Neural progenitor cell (in vitro differentiated cells): ENCODE data around the gene INO80C. TPM values are rescaled to one million over a fixed set of nuclear protein-coding genes. Genes with fewer than 3 reads are reported as not detected.

ENCODE experiments used
- DNase-seq: peaks from one replicate; pipeline ENCODE4 v3.0.0-alpha.2; 2016; ENCODE audit warnings: low spot score
- H2AFZ ChIP-seq: fragments of 200-600 bp; sonication (generic); replicated peaks from 2 replicates; pipeline ENCODE4 v1.6.1; 2016; ENCODE audit warnings: antibody characterized with exemption
- H3F3A ChIP-seq: fragments of 200-600 bp; sonication (generic); 2 replicates; pipeline ENCODE4 v1.6.1; 2016; ENCODE audit warnings: antibody characterized with exemption, low read depth
- H3K27ac ChIP-seq: fragments of 200-600 bp; sonication (generic); 2 replicates; pipeline ENCODE4 v1.5.1; 2016; ENCODE audit warnings: mild to moderate bottlenecking
- H3K27me3 ChIP-seq: fragments of 200-600 bp; sonication (generic); 2 replicates; pipeline ENCODE4 v1.6.1; 2016; ENCODE audit warnings: mild to moderate bottlenecking, moderate library complexity
- H3K36me3 ChIP-seq: fragments of 200-600 bp; sonication (generic); 2 replicates; pipeline ENCODE4 v1.5.1; 2016
- H3K4me1 ChIP-seq: fragments of 200-600 bp; sonication (generic); 2 replicates; pipeline ENCODE4 v1.6.1; 2016; ENCODE audit warnings: mixed run types
- H3K4me2 ChIP-seq: fragments of 200-600 bp; sonication (generic); 2 replicates; pipeline ENCODE4 v1.6.1; 2016
- H3K4me3 ChIP-seq: fragments of 200-600 bp; sonication (generic); 2 replicates; pipeline ENCODE4 v1.5.1; 2016
- H3K79me2 ChIP-seq: fragments of 200-600 bp; sonication (generic); 2 replicates; pipeline ENCODE4 v1.6.1; 2016; ENCODE audit warnings: low read depth
- H3K9ac ChIP-seq: fragments of 200-600 bp; sonication (generic); 2 replicates; pipeline ENCODE4 v1.6.1; 2016
- H3K9me3 ChIP-seq: fragments of 200-600 bp; sonication (generic); 2 replicates; pipeline ENCODE4 v1.5.1; 2016; ENCODE audit warnings: low read depth
- H4K20me1 ChIP-seq: fragments of 200-600 bp; sonication (generic); 2 replicates; pipeline ENCODE4 v1.6.1; 2016; ENCODE audit warnings: low read depth
- H3K27ac Mint-ChIP-seq: 3 replicates; pipeline ENCODE4 v1.8.0; 2021; ENCODE audit warnings: mixed read lengths
- H3K27me3 Mint-ChIP-seq: 2 replicates; pipeline ENCODE4 v1.8.0; 2022; ENCODE audit warnings: low read depth, mild to moderate bottlenecking, inconsistent platforms, moderate library complexity, mixed read lengths; ENCODE audit not compliant: insufficient read depth
- H3K36me3 Mint-ChIP-seq: 3 replicates; pipeline ENCODE4 v1.8.0; 2021; ENCODE audit warnings: mixed read lengths
- H3K4me1 Mint-ChIP-seq: 3 replicates; pipeline ENCODE4 v1.8.0; 2021; ENCODE audit warnings: mixed read lengths
- H3K4me3 Mint-ChIP-seq: 3 replicates; pipeline ENCODE4 v1.8.0; 2021; ENCODE audit warnings: mild to moderate bottlenecking, moderate library complexity, mixed read lengths
- H3K9me3 Mint-ChIP-seq: 3 replicates; pipeline ENCODE4 v1.8.0; 2020; ENCODE audit warnings: mixed read lengths
- CTCF ChIP-seq: fragments of 200-600 bp; sonication (generic); IDR thresholded peaks from 2 replicates; pipeline ENCODE4 v1.5.1; 2017; ENCODE audit warnings: antibody characterized with exemption, mild to moderate bottlenecking
- EZH2 ChIP-seq: fragments of 200-600 bp; sonication (generic); IDR thresholded peaks from 2 replicates; pipeline ENCODE4 v1.6.1; 2017; ENCODE audit warnings: antibody characterized with exemption, mild to moderate bottlenecking, moderate library complexity
- EZH2phosphoT487 ChIP-seq: fragments of 200-600 bp; sonication (generic); IDR thresholded peaks from 2 replicates; pipeline ENCODE4 v1.6.1; 2017; ENCODE audit warnings: antibody characterized with exemption
- total RNA-seq: library from RNA; depleted of rRNA; stranded (reverse); fragments of >200 nt; gene quantifications from 2 replicates; pipeline ENCODE4 v1.2.3, GENCODE V29; 2015; ENCODE audit warnings: low replicate concordance

INO80C gene
- total RNA-seq, 1 donor from 2014 or later, result 13.2 TPM

DNA sequence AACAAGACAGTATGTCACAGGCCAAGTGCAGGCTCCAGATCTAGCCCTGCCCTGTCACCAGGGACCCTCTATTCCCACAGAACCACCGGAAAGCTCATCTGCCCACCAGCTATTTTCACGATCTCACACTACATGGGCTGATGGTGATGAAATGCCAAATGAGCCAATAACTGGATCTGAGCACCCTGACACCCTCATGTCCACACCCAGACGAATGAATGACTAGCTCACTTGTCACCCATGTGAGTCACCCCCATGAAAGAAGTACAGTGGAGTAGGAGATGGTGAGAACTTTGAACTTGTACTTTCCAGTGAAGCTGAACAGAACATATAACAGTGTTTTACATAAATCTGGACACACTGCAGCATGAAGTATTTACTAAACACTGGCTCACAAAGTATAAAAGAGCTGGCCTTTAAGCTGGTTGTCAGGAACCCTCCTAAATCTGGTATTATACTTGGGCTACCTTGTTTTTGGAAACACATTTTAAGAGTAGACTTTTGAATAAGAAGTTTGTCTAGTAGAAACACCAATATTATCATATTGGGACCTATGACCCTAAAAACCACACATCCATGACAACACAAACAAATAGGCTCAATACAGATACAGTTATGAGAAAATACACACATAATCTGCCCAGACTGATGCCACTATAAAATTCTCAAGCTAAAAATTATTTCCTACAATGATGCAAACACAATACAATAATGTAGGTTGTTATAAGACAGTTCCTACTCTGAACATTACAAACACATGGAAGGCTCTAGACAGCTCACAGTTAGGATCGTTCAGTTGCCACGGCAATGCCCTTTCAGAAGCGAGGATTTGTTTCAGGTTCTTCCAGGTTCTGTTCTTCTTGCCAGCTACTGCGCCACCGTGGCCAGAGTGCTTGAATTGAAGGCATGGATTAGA is 19.0 kb downstream of the INO80C start:
- no peak for TF ChIP-seq CTCF
- no peak for TF ChIP-seq EZH2
- TF ChIP-seq EZH2phosphoT487, result no peak
- H3K9me3 ChIP-seq, result no peaks in the 10 kb centered on the region
- no peaks in the 10 kb centered on the region for H3F3A ChIP-seq
- H3K27ac ChIP-seq, result no peak overlapping the region
- peaks cover 3% of the 10 kb centered on the region for H3K9me3 Mint-ChIP-seq
- no peaks in the 10 kb centered on the region for H3K79me2 ChIP-seq
- H3K4me3 ChIP-seq, result no peak overlapping the region
- no peaks in the 10 kb centered on the region for H3K27me3 ChIP-seq
- no peak for DNase-seq
- H2AFZ ChIP-seq, result no peak overlapping the region
- H3K9ac ChIP-seq, result no peak overlapping the region
- no peak overlapping the region for H3K4me2 ChIP-seq
- H3K4me1 Mint-ChIP-seq, result peaks cover 8% of the 10 kb centered on the region
- no peak overlapping the region for H3K4me3 Mint-ChIP-seq
- peaks cover 6% of the 10 kb centered on the region for H3K27me3 Mint-ChIP-seq
- no peak overlapping the region for H3K27ac Mint-ChIP-seq
- H3K36me3 Mint-ChIP-seq, result peaks cover 10% of the 10 kb centered on the region
- H3K4me1 ChIP-seq, result no peaks in the 10 kb centered on the region
- no peaks in the 10 kb centered on the region for H4K20me1 ChIP-seq
- H3K36me3 ChIP-seq, result no peaks in the 10 kb centered on the region

- Mint-ChIP-seq H3K4me1 (peaks cover 8% of the 10 kb centered on the region), H3K27me3 (peaks cover 6% of the 10 kb centered on the region), H3K27ac (no peak overlapping the region), H3K4me3 (no peak overlapping the region), H3K36me3 (peaks cover 13% of the 10 kb centered on the region), H3K9me3 (peaks cover 3% of the 10 kb centered on the region)
- Histone ChIP-seq H3K9me3 (no peaks in the 10 kb centered on the region), H3F3A (no peaks in the 10 kb centered on the region), H2AFZ (no peak overlapping the region), H3K4me3 (no peak overlapping the region), H3K4me1 (no peaks in the 10 kb centered on the region), H3K79me2 (no peaks in the 10 kb centered on the region), H3K9ac (no peak overlapping the region), H4K20me1 (no peaks in the 10 kb centered on the region), H3K4me2 (no peak overlapping the region), H3K27ac (no peak overlapping the region), H3K36me3 (no peaks in the 10 kb centered on the region), H3K27me3 (no peaks in the 10 kb centered on the region)
- no peak for TF ChIP-seq EZH2
- no peak for TF ChIP-seq EZH2phosphoT487
- no peak for TF ChIP-seq CTCF
- DNase-seq, result no peak
These were observed 19.8 kb downstream of the INO80C start for GRCh38 chr18:35477974-35478373.

DNA sequence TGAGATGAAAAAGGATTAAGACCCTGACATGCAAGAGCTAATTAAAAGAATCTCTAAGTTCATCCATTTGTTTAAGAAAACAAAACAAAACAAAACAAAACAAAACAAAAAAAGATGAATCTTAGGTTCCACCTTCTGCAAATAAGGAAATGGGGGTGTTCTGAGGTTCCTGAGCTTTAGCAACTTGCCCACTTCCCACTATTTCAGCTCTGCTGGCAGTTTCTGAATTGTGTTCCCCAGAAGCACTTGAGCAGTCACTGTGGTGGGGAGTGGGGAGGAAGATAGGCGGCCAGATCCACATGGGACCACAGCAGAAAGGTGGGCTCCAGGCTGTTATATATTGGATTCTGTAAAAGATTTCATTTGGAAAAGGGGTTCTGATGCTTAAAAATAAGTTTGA is 20.3 kb downstream of the INO80C start:
- Histone ChIP-seq H3K27me3 (no peaks in the 10 kb centered on the region), H3K4me2 (no peak overlapping the region), H3K4me3 (no peak overlapping the region), H3K9me3 (no peaks in the 10 kb centered on the region), H3K9ac (no peak overlapping the region), H3K79me2 (no peaks in the 10 kb centered on the region), H3K36me3 (no peaks in the 10 kb centered on the region), H4K20me1 (no peaks in the 10 kb centered on the region), H3F3A (no peaks in the 10 kb centered on the region), H2AFZ (no peak overlapping the region), H3K27ac (no peak overlapping the region), H3K4me1 (no peaks in the 10 kb centered on the region)
- Mint-ChIP-seq H3K27ac (no peak overlapping the region), H3K4me3 (no peak overlapping the region), H3K36me3 (peaks cover 13% of the 10 kb centered on the region), H3K4me1 (peaks cover 8% of the 10 kb centered on the region), H3K9me3 (peaks cover 3% of the 10 kb centered on the region), H3K27me3 (peaks cover 3% of the 10 kb centered on the region)
- no peak for TF ChIP-seq EZH2
- TF ChIP-seq CTCF, result no peak
- TF ChIP-seq EZH2phosphoT487, result no peak
- no peak for DNase-seq
